ENCODE data around the gene FLNA.

GRCh38 chrX:154376774-154377173 is 2.3 kb upstream of the FLNA start:
- no peak for TF ChIP-seq CTCF (conservative IDR thresholded peaks at IDR 0.05)
- TF ChIP-seq ZFX (IDR thresholded peaks at IDR 0.05), result no peak
